ENCODE results near the gene NGRN.
A peak's percentile ranks its signal among the peaks of the same experiment; 100 is the strongest.

Gene NGRN

DNA sequence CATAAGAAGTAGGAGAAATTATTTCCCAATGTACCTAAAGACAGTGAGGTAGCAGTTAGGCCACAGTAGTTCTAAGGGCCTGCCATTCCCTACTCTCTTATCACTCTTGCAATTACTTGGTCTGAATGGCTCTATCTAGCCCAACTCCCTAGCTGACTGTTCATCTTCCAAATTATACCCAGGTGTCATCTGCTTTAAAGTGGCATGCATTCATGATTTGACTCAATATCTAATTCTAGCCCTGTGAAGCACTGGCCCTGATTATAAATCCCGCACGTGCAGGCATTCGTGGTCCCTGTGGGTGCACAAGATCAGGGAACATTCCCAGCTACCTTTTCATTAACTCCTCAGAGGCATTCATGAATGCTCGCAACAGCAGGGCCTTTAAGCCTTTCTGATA is 43.5 kb downstream of the NGRN start:
- Mint-ChIP-seq H3K9me3 (no peaks in the 10 kb centered on the region), H3K27me3 (ENCODE audit: low read depth) (no peaks in the 10 kb centered on the region), H3K4me3 (no peak overlapping the region)

DNA sequence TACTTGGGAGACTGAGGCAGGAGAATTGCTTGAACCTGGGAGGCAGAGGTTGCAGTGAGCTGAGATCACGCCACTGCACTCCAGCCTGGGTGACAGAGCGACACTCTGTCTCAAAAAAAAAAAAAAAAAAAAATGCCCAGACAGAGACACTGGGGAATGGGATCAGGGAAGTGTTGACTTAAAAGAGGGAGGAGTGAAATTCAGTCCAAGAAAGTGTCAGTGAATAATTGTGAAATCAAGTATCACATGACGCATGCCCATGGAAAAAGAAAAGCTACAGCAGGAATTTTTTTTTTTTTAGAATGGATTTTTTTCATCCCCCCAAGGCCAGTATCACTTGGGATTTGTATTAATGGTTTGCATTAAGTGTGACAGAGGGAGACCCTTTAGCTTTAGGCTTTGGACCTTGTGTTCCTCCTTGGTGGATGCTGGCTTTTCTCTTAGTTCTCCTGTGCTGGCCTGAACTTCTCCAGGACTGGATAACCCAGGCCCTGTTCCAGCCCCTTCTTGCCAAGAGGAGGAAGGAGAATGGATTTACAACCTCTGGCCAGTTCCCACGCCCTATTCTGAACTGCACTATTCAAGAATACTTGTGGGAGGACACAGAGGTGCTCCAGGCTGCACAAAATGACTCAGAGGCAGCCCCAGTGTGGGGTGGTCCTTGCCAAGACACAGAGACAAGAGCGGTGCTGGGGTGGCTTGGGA is 50.0 kb downstream of the NGRN start:
- H3K27ac Mint-ChIP-seq: peak overlapping the region; percentile 54 to 91 (median 78)
- peaks cover 17% of the 10 kb centered on the region for H3K4me1 Mint-ChIP-seq
- H3K36me3 Mint-ChIP-seq (ENCODE audit: low read depth): no peaks in the 10 kb centered on the region
- H3K27me3 Mint-ChIP-seq (ENCODE audit: low read depth): no peaks in the 10 kb centered on the region
- H3K9me3 Mint-ChIP-seq: no peaks in the 10 kb centered on the region
- TF ChIP-seq, protein P1, sequence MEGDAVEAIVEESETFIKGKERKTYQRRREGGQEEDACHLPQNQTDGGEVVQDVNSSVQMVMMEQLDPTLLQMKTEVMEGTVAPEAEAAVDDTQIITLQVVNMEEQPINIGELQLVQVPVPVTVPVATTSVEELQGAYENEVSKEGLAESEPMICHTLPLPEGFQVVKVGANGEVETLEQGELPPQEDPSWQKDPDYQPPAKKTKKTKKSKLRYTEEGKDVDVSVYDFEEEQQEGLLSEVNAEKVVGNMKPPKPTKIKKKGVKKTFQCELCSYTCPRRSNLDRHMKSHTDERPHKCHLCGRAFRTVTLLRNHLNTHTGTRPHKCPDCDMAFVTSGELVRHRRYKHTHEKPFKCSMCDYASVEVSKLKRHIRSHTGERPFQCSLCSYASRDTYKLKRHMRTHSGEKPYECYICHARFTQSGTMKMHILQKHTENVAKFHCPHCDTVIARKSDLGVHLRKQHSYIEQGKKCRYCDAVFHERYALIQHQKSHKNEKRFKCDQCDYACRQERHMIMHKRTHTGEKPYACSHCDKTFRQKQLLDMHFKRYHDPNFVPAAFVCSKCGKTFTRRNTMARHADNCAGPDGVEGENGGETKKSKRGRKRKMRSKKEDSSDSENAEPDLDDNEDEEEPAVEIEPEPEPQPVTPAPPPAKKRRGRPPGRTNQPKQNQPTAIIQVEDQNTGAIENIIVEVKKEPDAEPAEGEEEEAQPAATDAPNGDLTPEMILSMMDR (IDR thresholded peaks at IDR 0.05; ENCODE audit: unreplicated experiment in 3 of 3): no peak
- peak overlapping the region in 1 of 3 experiments; percentile 8 for H3K4me3 Mint-ChIP-seq

More for the DNA sequence above, 43.5 kb downstream of the NGRN start:
- Mint-ChIP-seq H3K36me3 (ENCODE audit: low read depth) (no peaks in the 10 kb centered on the region), H3K4me1 (peaks cover 12% of the 10 kb centered on the region), H3K27ac (no peak overlapping the region)
- TF ChIP-seq, protein P1 (IDR thresholded peaks at IDR 0.05; ENCODE audit: unreplicated experiment in 3 of 3): no peak

DNA sequence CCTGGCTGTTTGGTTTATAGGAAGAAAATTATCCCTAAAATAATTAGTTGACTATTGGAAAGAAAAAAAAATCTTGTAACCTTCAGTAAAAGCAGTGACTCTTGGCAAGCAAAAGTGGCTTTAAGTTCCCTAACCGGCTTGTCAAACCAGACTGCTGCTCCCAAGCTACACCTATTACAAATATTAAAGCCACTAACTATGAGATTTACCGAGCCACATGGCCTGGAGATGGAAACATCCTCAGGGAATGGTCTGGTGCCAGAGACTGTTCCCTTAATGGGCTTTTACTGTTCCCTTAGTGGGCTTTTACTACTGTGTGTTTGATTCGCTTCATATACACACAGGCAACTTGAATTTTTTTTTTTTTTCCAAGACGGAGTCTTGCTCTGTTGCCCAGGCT is 50.7 kb downstream of the NGRN start:
- no peaks in the 10 kb centered on the region for H3K36me3 Mint-ChIP-seq (ENCODE audit: low read depth)
- peaks cover 19% of the 10 kb centered on the region for H3K4me1 Mint-ChIP-seq
- H3K9me3 Mint-ChIP-seq: no peaks in the 10 kb centered on the region
- H3K27ac Mint-ChIP-seq: peak overlapping the region; percentile 54 to 91 (median 78)
- TF ChIP-seq, protein P1 (IDR thresholded peaks at IDR 0.05; ENCODE audit: unreplicated experiment in 3 of 3): no peak
- H3K4me3 Mint-ChIP-seq: no peak overlapping the region
- no peaks in the 10 kb centered on the region for H3K27me3 Mint-ChIP-seq (ENCODE audit: low read depth)

DNA sequence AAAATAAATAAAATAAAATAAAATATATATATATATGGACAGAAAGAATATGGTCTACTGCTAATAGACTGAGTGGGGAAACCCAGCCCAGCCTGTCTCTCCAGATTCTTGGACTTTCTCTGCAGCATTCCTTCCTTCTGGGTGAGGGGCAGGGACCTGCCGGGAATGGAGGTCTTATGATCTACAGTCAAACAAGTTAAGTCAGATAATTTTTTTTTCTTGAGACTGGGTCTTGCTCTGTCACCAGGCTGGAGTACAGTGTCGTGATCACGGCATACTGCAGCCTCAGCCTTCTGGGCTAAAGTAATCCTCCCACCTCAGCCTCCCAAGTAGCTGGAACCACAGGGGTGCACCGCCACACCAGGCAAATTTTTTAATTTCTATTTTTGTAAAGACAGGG is 53.1 kb downstream of the NGRN start:
- Mint-ChIP-seq H3K9me3 (no peaks in the 10 kb centered on the region), H3K36me3 (ENCODE audit: low read depth) (no peaks in the 10 kb centered on the region), H3K4me1 (peaks cover 27% of the 10 kb centered on the region), H3K4me3 (no peak overlapping the region), H3K27me3 (ENCODE audit: low read depth) (no peaks in the 10 kb centered on the region), H3K27ac (no peak overlapping the region)
- TF ChIP-seq, protein P1 (IDR thresholded peaks at IDR 0.05; ENCODE audit: unreplicated experiment in 3 of 3): no peak

DNA sequence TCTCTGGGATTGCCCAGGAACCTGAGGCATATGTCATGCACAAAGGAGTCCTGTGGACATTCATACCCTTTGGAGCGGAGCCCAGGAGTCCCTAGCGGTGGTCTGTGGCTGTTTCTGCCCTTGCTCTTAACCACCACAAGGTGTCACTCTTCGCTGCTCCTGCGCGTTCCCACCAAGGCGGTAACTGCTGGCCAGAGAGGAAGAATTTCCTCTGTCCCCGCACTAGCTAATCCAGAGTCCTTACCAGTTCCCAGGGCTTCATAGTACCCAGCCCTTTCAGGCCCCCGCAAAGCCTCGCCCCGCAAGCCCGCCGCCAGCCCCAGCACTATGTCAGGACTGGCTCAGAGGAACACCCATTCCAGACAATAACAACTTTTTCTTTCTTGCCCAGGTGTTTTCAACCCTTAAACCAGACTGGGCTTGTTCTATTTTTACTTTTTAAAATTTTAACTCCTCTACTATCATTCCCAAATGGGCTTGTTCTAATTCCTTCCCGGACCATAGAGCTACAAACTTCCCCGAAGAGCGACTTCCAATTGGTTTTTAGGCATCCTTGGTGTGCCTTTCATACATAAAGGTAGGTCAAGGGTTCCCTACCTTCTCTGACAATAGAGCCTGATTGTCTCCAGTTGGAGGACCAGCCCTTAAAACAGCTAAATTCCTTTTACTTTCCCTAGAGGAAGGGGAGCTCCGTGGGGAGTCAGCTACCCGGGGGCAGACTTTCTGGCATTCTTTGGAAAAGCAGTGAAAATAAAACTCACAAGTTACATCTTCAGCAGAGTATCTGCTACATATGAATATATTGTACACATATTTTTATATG is 54.8 kb downstream of the NGRN start:
- peaks cover 26% of the 10 kb centered on the region for H3K4me1 Mint-ChIP-seq

More for the DNA sequence above, 54.8 kb downstream of the NGRN start:
- Mint-ChIP-seq H3K9me3 (no peaks in the 10 kb centered on the region), H3K27ac (peak overlapping the region; percentile 43 to 51 (median 50)), H3K36me3 (ENCODE audit: low read depth) (no peaks in the 10 kb centered on the region), H3K27me3 (ENCODE audit: low read depth) (no peaks in the 10 kb centered on the region), H3K4me3 (peak overlapping the region; percentile 1 to 22 (median 10))
- TF ChIP-seq, protein P1 (IDR thresholded peaks at IDR 0.05; ENCODE audit: unreplicated experiment in 3 of 3): peak; percentile 98 to 99 (median 99)
